Measurements from ENCODE around the gene SCG3. TPM values are rescaled to one million over a fixed set of nuclear protein-coding genes. Genes with fewer than 3 reads are reported as not detected.
"Not testable (repeated sequence)": the region's sequence is repeated elsewhere in the genome, so short reads cannot be mapped to it uniquely, and the experiment has no call there.

SCG3 gene
- total RNA-seq, 1 donor from 2014 or later, result 13.0 TPM

GRCh38 chr15:51649659-51650521 lies 31.4 kb upstream of the SCG3 start:
- H3K27ac Mint-ChIP-seq, result peak overlapping the region; percentile 12
- no peaks in the 10 kb centered on the region for H3K4me1 Mint-ChIP-seq (ENCODE audit: unreplicated experiment)
- H3K9me3 Mint-ChIP-seq, result no peaks in the 10 kb centered on the region
- H3K4me3 Mint-ChIP-seq, result no peak overlapping the region
- peaks cover 4% of the 10 kb centered on the region for H3K27me3 Mint-ChIP-seq
- DNase-seq (ENCODE audit: extremely low spot score, unreplicated experiment), result no peak
- H3K36me3 Mint-ChIP-seq, result no peaks in the 10 kb centered on the region
- peak; percentile 91 for TF ChIP-seq CTCF (conservative IDR thresholded peaks at IDR 0.05)

- Mint-ChIP-seq H3K4me1 (ENCODE audit: unreplicated experiment) (no peaks in the 10 kb centered on the region), H3K4me3 (no peak overlapping the region), H3K27ac (no peak overlapping the region), H3K27me3 (peaks cover 4% of the 10 kb centered on the region), H3K9me3 (no peaks in the 10 kb centered on the region), H3K36me3 (no peaks in the 10 kb centered on the region)
- no peak for DNase-seq (ENCODE audit: extremely low spot score, unreplicated experiment)
- TF ChIP-seq CTCF (conservative IDR thresholded peaks at IDR 0.05), result no peak
Measured at GRCh38 chr15:51652084-51652668, 29.1 kb upstream of the SCG3 start.

GRCh38 chr15:51655401-51656057 lies 25.8 kb upstream of the SCG3 start:
- not testable (repeated sequence) for H3K27me3 Mint-ChIP-seq; DNase-seq (ENCODE audit: extremely low spot score, unreplicated experiment); H3K9me3 Mint-ChIP-seq; H3K4me1 Mint-ChIP-seq (ENCODE audit: unreplicated experiment); H3K36me3 Mint-ChIP-seq; H3K27ac Mint-ChIP-seq; H3K4me3 Mint-ChIP-seq

- H3K36me3 Mint-ChIP-seq, result no peaks in the 10 kb centered on the region
- DNase-seq (ENCODE audit: extremely low spot score, unreplicated experiment), result no peak
- TF ChIP-seq CTCF (conservative IDR thresholded peaks at IDR 0.05), result no peak
- H3K4me1 Mint-ChIP-seq (ENCODE audit: unreplicated experiment), result no peaks in the 10 kb centered on the region
- H3K9me3 Mint-ChIP-seq, result no peaks in the 10 kb centered on the region
- H3K27ac Mint-ChIP-seq, result no peak overlapping the region
- H3K4me3 Mint-ChIP-seq, result no peak overlapping the region
- no peaks in the 10 kb centered on the region for H3K27me3 Mint-ChIP-seq
Measured at GRCh38 chr15:51658664-51659063, 22.6 kb upstream of the SCG3 start.

- Mint-ChIP-seq H3K27ac (no peak overlapping the region), H3K27me3 (no peaks in the 10 kb centered on the region), H3K36me3 (no peaks in the 10 kb centered on the region), H3K4me1 (ENCODE audit: unreplicated experiment) (no peaks in the 10 kb centered on the region), H3K4me3 (no peak overlapping the region), H3K9me3 (no peaks in the 10 kb centered on the region)
- no peak for TF ChIP-seq CTCF (conservative IDR thresholded peaks at IDR 0.05)
- DNase-seq (ENCODE audit: extremely low spot score, unreplicated experiment), result no peak
Measured at GRCh38 chr15:51661072-51661471, 20.2 kb upstream of the SCG3 start.

GRCh38 chr15:51667478-51667877 lies 13.8 kb upstream of the SCG3 start:
- Mint-ChIP-seq H3K4me3 (no peak overlapping the region), H3K27me3 (peaks cover 11% of the 10 kb centered on the region), H3K9me3 (no peaks in the 10 kb centered on the region), H3K4me1 (ENCODE audit: unreplicated experiment) (no peaks in the 10 kb centered on the region), H3K27ac (no peak overlapping the region), H3K36me3 (no peaks in the 10 kb centered on the region)
- no peak for TF ChIP-seq CTCF (conservative IDR thresholded peaks at IDR 0.05)
- DNase-seq (ENCODE audit: extremely low spot score, unreplicated experiment), result no peak
